PC-3 (cell line): Measurements from ENCODE around the gene CEACAM7. TPM values are rescaled to one million over a fixed set of nuclear protein-coding genes. Genes with fewer than 3 reads are reported as not detected.

Experiments
- ATAC-seq: fragments of 200-7000 bp; cut with Tn5 transposase; 2 replicates; pipeline ENCODE4 v1.9.1; 2020; ENCODE audit warnings: mild to moderate bottlenecking, moderate library complexity
- BruUV-seq: library from RNA; stranded (reverse); fragments of 400-500 nt; replicated peaks from 2 replicates; lab custom pipeline; 2021; lab: Mats Ljungman, UMichigan
- CTCF ChIA-PET: fragments of 300-600 bp; sonication (Branson Sonifier 250); formaldehyde crosslinking; loops from one replicate; lab custom pipeline; 2022; ENCODE audit warnings: antibody characterized with exemption; lab: Charles Lee
- POLR2A ChIA-PET: fragments of 300-600 bp; sonication (Branson Sonifier 250); formaldehyde crosslinking; loops from one replicate; lab custom pipeline; 2022; ENCODE audit warnings: antibody characterized with exemption; ENCODE audit not compliant: unreplicated experiment; lab: Charles Lee
- DNase-seq: peaks from one replicate; pipeline ENCODE4 v3.0.0-alpha.2; 2015
- H2AFZ ChIP-seq: fragments of 300-600 bp; sonication (generic); 2 replicates; pipeline ENCODE4 v1.6.0; 2016; ENCODE audit warnings: antibody characterized with exemption, low read length
- H3F3A ChIP-seq: fragments of 300-600 bp; sonication (generic); one replicate; pipeline ENCODE4 v1.6.0; 2017; ENCODE audit warnings: antibody characterized with exemption, low read length, control low read depth, mild to moderate bottlenecking; ENCODE audit not compliant: unreplicated experiment
- H3K27ac ChIP-seq: fragments of 300-600 bp; sonication (generic); 2 replicates; pipeline ENCODE4 v1.5.1; 2016; ENCODE audit warnings: mild to moderate bottlenecking, low read length
- H3K27me3 ChIP-seq: fragments of 300-600 bp; sonication (generic); 2 replicates; pipeline ENCODE4 v1.6.1; 2016; ENCODE audit warnings: low read length, mixed read lengths
- H3K36me3 ChIP-seq: fragments of 300-600 bp; sonication (generic); 2 replicates; pipeline ENCODE4 v1.6.1; 2016; ENCODE audit warnings: low read depth, mixed run types, low read length, mixed read lengths
- H3K4me1 ChIP-seq: fragments of 300-600 bp; sonication (generic); 2 replicates; pipeline ENCODE4 v1.5.1; 2016; ENCODE audit warnings: low read length; ENCODE audit not compliant: insufficient read depth
- H3K4me2 ChIP-seq: fragments of 300-600 bp; sonication (generic); 2 replicates; pipeline ENCODE4 v1.6.0; 2016; ENCODE audit warnings: low read length
- H3K4me3 ChIP-seq: fragments of 300-600 bp; sonication (generic); 2 replicates; pipeline ENCODE4 v1.5.1; 2016; ENCODE audit warnings: mild to moderate bottlenecking, low read length, mixed read lengths
- H3K79me2 ChIP-seq: fragments of 300-600 bp; sonication (generic); 2 replicates; pipeline ENCODE4 v1.6.1; 2017; ENCODE audit warnings: low read length, mixed read lengths
- H3K9ac ChIP-seq: fragments of 300-600 bp; sonication (generic); 2 replicates; pipeline ENCODE4 v1.6.0; 2016; ENCODE audit warnings: mild to moderate bottlenecking, low read length
- H3K9me2 ChIP-seq: fragments of 300-600 bp; sonication (generic); replicated peaks from 2 replicates; pipeline ENCODE4 v1.6.1; 2016; ENCODE audit warnings: mixed run types, low read length, mixed read lengths
- H3K9me3 ChIP-seq: fragments of 300-600 bp; sonication (generic); 2 replicates; pipeline ENCODE4 v1.6.1; 2016; ENCODE audit warnings: low read length, mixed read lengths
- H4K20me1 ChIP-seq: fragments of 300-600 bp; sonication (generic); 2 replicates; pipeline ENCODE4 v1.6.1; 2016; ENCODE audit warnings: low read length, mixed read lengths
- EZH2 ChIP-seq: fragments of 300-600 bp; sonication (generic); IDR thresholded peaks from one replicate; pipeline ENCODE4 v1.6.1; 2017; ENCODE audit warnings: antibody characterized with exemption, mild to moderate bottlenecking, low read length; ENCODE audit not compliant: unreplicated experiment
- EZH2phosphoT487 ChIP-seq: fragments of 300-600 bp; sonication (generic); IDR thresholded peaks from 2 replicates; pipeline ENCODE4 v1.6.1; 2018; ENCODE audit warnings: mild to moderate bottlenecking, antibody characterized with exemption, low read length, borderline replicate concordance
- intact Hi-C: fragments of 100-400 bp; cut with micrococcal nuclease; formaldehyde crosslinking; loops from 2 replicates; pipeline ENCODE4 v1.9.0; 2023
- total RNA-seq: library from RNA; depleted of rRNA; stranded (reverse); fragments of >200 nt; gene quantifications from 2 replicates; pipeline ENCODE4 v1.2.3, GENCODE V29; 2014
- TF ChIP-seq, protein P1 (sequence below): fragments of 300-600 bp; sonication (generic); conservative IDR thresholded peaks from 2 replicates; pipeline ENCODE4 v1.5.1; 2017; ENCODE audit warnings: antibody characterized with exemption, low read depth, mild to moderate bottlenecking, low read length

CEACAM7 gene
- total RNA-seq, 1 experiment from 2014 or later: not detected

DNA sequence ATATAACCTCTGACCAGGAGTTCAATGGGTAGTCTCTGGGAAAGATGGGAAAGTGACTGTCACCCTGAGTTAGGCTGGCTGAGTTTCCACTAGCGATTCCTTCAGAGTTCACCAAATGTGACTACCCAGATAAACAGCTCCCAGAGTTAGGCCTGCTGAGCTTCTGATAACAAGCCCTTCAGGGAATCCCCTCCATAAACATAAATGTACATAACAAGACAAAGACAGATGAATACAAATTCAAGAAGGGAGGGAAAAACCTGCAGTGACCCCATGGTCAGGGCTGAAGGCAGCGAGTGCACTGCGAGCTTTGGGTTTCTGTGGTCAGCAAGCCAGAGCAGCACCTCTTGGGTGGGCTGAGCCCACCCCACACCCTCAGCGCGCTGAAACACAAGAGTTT lies 35.8 kb downstream of the CEACAM7 start:
- no peak overlapping the region for H2AFZ ChIP-seq
- ATAC-seq (no peak), DNase-seq (no peak)
- H3K9me2 ChIP-seq: no peaks in the 10 kb centered on the region
- H3F3A ChIP-seq: no peaks in the 10 kb centered on the region
- H3K4me1 ChIP-seq: peaks cover 4% of the 10 kb centered on the region; the same call in 1 of the 2 replicates
- no peak overlapping the region for H3K9ac ChIP-seq
- TF ChIP-seq EZH2 (no peak), EZH2phosphoT487 (no peak)
- TF ChIP-seq, protein P1, sequence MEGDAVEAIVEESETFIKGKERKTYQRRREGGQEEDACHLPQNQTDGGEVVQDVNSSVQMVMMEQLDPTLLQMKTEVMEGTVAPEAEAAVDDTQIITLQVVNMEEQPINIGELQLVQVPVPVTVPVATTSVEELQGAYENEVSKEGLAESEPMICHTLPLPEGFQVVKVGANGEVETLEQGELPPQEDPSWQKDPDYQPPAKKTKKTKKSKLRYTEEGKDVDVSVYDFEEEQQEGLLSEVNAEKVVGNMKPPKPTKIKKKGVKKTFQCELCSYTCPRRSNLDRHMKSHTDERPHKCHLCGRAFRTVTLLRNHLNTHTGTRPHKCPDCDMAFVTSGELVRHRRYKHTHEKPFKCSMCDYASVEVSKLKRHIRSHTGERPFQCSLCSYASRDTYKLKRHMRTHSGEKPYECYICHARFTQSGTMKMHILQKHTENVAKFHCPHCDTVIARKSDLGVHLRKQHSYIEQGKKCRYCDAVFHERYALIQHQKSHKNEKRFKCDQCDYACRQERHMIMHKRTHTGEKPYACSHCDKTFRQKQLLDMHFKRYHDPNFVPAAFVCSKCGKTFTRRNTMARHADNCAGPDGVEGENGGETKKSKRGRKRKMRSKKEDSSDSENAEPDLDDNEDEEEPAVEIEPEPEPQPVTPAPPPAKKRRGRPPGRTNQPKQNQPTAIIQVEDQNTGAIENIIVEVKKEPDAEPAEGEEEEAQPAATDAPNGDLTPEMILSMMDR: no peak
- no peak overlapping the region for H3K27ac ChIP-seq
- CTCF ChIA-PET: no interaction called here
- H3K27me3 ChIP-seq: no peaks in the 10 kb centered on the region; the same call in 1 of the 2 replicates
- no TSS peak for BruUV-seq
- no peak overlapping the region for H3K4me3 ChIP-seq
- H3K36me3 ChIP-seq: no peaks in the 10 kb centered on the region
- H3K4me2 ChIP-seq: no peak overlapping the region
- H4K20me1 ChIP-seq: no peaks in the 10 kb centered on the region
- intact Hi-C loops: no loop called here
- no peaks in the 10 kb centered on the region for H3K9me3 ChIP-seq
- H3K79me2 ChIP-seq: no peaks in the 10 kb centered on the region
- POLR2A ChIA-PET: no interaction called here

DNA sequence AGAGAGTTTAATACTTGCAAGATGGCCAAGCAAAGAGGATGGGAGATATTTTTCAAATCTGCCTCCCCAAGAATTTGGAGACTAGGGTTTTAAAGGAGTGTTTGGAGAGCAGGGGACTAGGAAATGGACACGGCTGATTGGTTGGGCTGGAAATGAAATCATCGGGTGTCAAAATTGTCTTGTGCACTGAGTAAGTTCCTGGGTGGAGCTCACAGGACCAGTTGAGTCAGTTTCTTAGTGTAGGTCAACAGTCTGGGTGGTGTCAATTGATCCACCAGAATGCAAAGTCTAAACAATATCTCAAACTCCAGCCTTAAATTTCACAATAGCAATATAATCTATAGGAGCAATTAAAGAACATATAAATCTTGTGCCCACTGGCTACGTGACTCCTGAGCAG lies 38.2 kb downstream of the CEACAM7 start:
- CTCF ChIA-PET: no interaction called here
- no peaks in the 10 kb centered on the region for H3K36me3 ChIP-seq
- ATAC-seq: no peak

More for the DNA sequence above, 38.2 kb downstream of the CEACAM7 start:
- intact Hi-C loops: no loop called here
- peaks cover 4% of the 10 kb centered on the region; the same call in 1 of the 2 replicates for H3K4me1 ChIP-seq
- H3K4me3 ChIP-seq: no peak overlapping the region
- no peak overlapping the region for H2AFZ ChIP-seq
- DNase-seq: peak; percentile 33
- no peak overlapping the region for H3K27ac ChIP-seq
- TF ChIP-seq EZH2phosphoT487 (no peak), EZH2 (no peak)
- TF ChIP-seq, protein P1: no peak
- no peaks in the 10 kb centered on the region for H4K20me1 ChIP-seq
- no peak overlapping the region for H3K9ac ChIP-seq
- H3K79me2 ChIP-seq: no peaks in the 10 kb centered on the region
- no TSS peak for BruUV-seq
- H3K9me3 ChIP-seq: no peaks in the 10 kb centered on the region
- H3F3A ChIP-seq: no peaks in the 10 kb centered on the region
- no peaks in the 10 kb centered on the region for H3K9me2 ChIP-seq
- H3K27me3 ChIP-seq: no peaks in the 10 kb centered on the region; the same call in 1 of the 2 replicates
- POLR2A ChIA-PET: no interaction called here
- 0 out of 2 replicates have a peak overlapping the region, but pooled peaks have one; percentile 22 for H3K4me2 ChIP-seq
